Left colon (tissue), 2 donors: ENCODE data around the gene ZMYND15. TPM values are rescaled to one million over a fixed set of nuclear protein-coding genes. Genes with fewer than 3 reads are reported as not detected.

ENCODE experiments used
- total RNA-seq, 2 donors: library from RNA; stranded (reverse); fragmentation: NEBNext Ultra II Directional; extraction: Animal tissue kit (Norgen Biotek cat#: 25700); gene quantifications; one replicate each; pipeline ENCODE4 v1.2.1, GENCODE V29; 2021
- donor health status: DM: no; HTN: no; CAD: no.
- donor health status: DM: yes; HTN: yes; CAD: no.

Gene ZMYND15
- total RNA-seq, 2 donors from 2014 or later: 1.1 to 1.9 TPM

Other genes with a start within 250 kb of the ZMYND15 start
- 10 to 100 TPM; 12.4 to 13.5 TPM for gene SPNS2, start 241.0 kb upstream of the ZMYND15 start, total RNA-seq
- 10 to 100 TPM; 28.1 to 41.6 TPM for gene MYBBP1A, start 184.4 kb upstream of the ZMYND15 start, total RNA-seq
- 100 to 1,000 TPM; 185 to 232 TPM for gene GGT6, start 179.3 kb upstream of the ZMYND15 start, total RNA-seq
- under 1 TPM in 1 of 2 donors, not detected in 1; 0.25 TPM for gene SMTNL2, start 155.3 kb upstream of the ZMYND15 start, total RNA-seq
- gene ALOX15, start 98.2 kb upstream of the ZMYND15 start, total RNA-seq: under 1 TPM; 0.12 to 0.36 TPM
- gene PELP1, start 35.7 kb upstream of the ZMYND15 start, total RNA-seq: 10 to 100 TPM; 25.8 to 35.5 TPM
- gene ARRB2, start 29.2 kb upstream of the ZMYND15 start, total RNA-seq: 10 to 100 TPM; 27.2 to 45.1 TPM
- gene MED11, start 8.4 kb upstream of the ZMYND15 start, total RNA-seq: 10 to 100 TPM; 21.8 to 26.7 TPM
- gene CXCL16, start 95 bp downstream of the ZMYND15 start, total RNA-seq: 10 to 100 TPM; 36.2 to 52.3 TPM
- 10 to 100 TPM; 17.3 to 26.9 TPM for gene TM4SF5, start 32.1 kb downstream of the ZMYND15 start, total RNA-seq
- gene VMO1, start 46.5 kb downstream of the ZMYND15 start, total RNA-seq: under 1 TPM; 0.73 to 0.79 TPM
- gene GLTPD2, start 49.1 kb downstream of the ZMYND15 start, total RNA-seq: under 1 TPM; 0.49 to 0.61 TPM
- gene PSMB6, start 56.3 kb downstream of the ZMYND15 start, total RNA-seq: 10 to 100 TPM; 79.4 to 99.6 TPM
- gene PLD2, start 67.3 kb downstream of the ZMYND15 start, total RNA-seq: 10 to 100 TPM; 26.1 to 27.5 TPM
- 100 to 1,000 TPM; 193 to 205 TPM for gene MINK1, start 93.5 kb downstream of the ZMYND15 start, total RNA-seq
- gene C17orf107, start 159.7 kb downstream of the ZMYND15 start, total RNA-seq: 1 to 10 TPM; 1.3 to 1.8 TPM
- gene CHRNE, start 163.3 kb downstream of the ZMYND15 start, total RNA-seq: under 1 TPM; 0.43 to 0.81 TPM
- not detected for gene GP1BA, start 192.4 kb downstream of the ZMYND15 start, total RNA-seq
- 10 to 100 TPM; 77.5 to 90.0 TPM for gene SLC25A11, start 200.2 kb downstream of the ZMYND15 start, total RNA-seq
- 100 to 1,000 TPM in 1 of 2 donors, 10 to 100 TPM in 1; 96.5 to 105 TPM for gene RNF167, start 200.4 kb downstream of the ZMYND15 start, total RNA-seq
- gene PFN1, start 208.7 kb downstream of the ZMYND15 start, total RNA-seq: 100 to 1,000 TPM; 720 to 812 TPM
- gene ENO3, start 211.3 kb downstream of the ZMYND15 start, total RNA-seq: 1 to 10 TPM; 7.3 to 8.9 TPM
- gene SPAG7, start 228.0 kb downstream of the ZMYND15 start, total RNA-seq: 10 to 100 TPM; 49.3 to 68.2 TPM
- gene CAMTA2, start 247.8 kb downstream of the ZMYND15 start, total RNA-seq: 10 to 100 TPM; 49.1 to 52.2 TPM